T-helper 2 cell treated with Interferon-gamma antibody and Interleukin-4, amounts not matched to agents 5 μg/mL and 100 μg/mL, for 36 hours (primary cell): ENCODE measurements around the gene IMPDH1.

Source experiments
- DNase-seq: peaks from one replicate; pipeline ENCODE4 v3.0.0; 2021; ENCODE audit warnings: low spot score
- H3K27ac Mint-ChIP-seq: one replicate; pipeline ENCODE4 v1.8.0; 2021; ENCODE audit warnings: mild to moderate bottlenecking, mixed read lengths
- H3K27me3 Mint-ChIP-seq: one replicate; pipeline ENCODE4 v1.8.0; 2021; ENCODE audit warnings: low read depth, mixed read lengths
- H3K36me3 Mint-ChIP-seq: one replicate; pipeline ENCODE4 v1.8.0; 2021; ENCODE audit warnings: low read depth, mixed read lengths
- H3K4me1 Mint-ChIP-seq: one replicate; pipeline ENCODE4 v1.8.0; 2021; ENCODE audit warnings: low read depth, mixed read lengths
- H3K4me3 Mint-ChIP-seq: one replicate; pipeline ENCODE4 v1.8.0; 2022; ENCODE audit warnings: mild to moderate bottlenecking, moderate library complexity, mixed read lengths
- H3K9me3 Mint-ChIP-seq: one replicate; pipeline ENCODE4 v1.8.0; 2021; ENCODE audit warnings: mixed read lengths

Gene IMPDH1

GRCh38 chr7:128359939-128360338, 49.8 kb downstream of the IMPDH1 start:
- Mint-ChIP-seq H3K4me3 (no peak overlapping the region), H3K4me1 (peaks cover 20% of the 10 kb centered on the region), H3K9me3 (no peaks in the 10 kb centered on the region), H3K27me3 (peaks cover 72% of the 10 kb centered on the region), H3K36me3 (no peaks in the 10 kb centered on the region), H3K27ac (no peak overlapping the region)
- DNase-seq, result no peak

GRCh38 chr7:128359336-128359735, 50.4 kb downstream of the IMPDH1 start:
- Mint-ChIP-seq H3K4me3 (no peak overlapping the region), H3K27ac (no peak overlapping the region), H3K4me1 (peaks cover 20% of the 10 kb centered on the region), H3K27me3 (peaks cover 70% of the 10 kb centered on the region), H3K9me3 (no peaks in the 10 kb centered on the region), H3K36me3 (no peaks in the 10 kb centered on the region)
- DNase-seq, result no peak

GRCh38 chr7:128358233-128358632, 51.5 kb downstream of the IMPDH1 start:
- no peak for DNase-seq
- Mint-ChIP-seq H3K9me3 (no peaks in the 10 kb centered on the region), H3K4me3 (no peak overlapping the region), H3K27me3 (peaks cover 70% of the 10 kb centered on the region), H3K27ac (no peak overlapping the region), H3K4me1 (peaks cover 20% of the 10 kb centered on the region), H3K36me3 (no peaks in the 10 kb centered on the region)

- no peak for DNase-seq
- no peak overlapping the region for H3K27ac Mint-ChIP-seq
- H3K9me3 Mint-ChIP-seq, result no peaks in the 10 kb centered on the region
- H3K4me3 Mint-ChIP-seq, result no peak overlapping the region
- peaks cover 14% of the 10 kb centered on the region for H3K4me1 Mint-ChIP-seq
- H3K27me3 Mint-ChIP-seq, result peaks cover 69% of the 10 kb centered on the region
- H3K36me3 Mint-ChIP-seq, result no peaks in the 10 kb centered on the region
Observed at GRCh38 chr7:128357217-128357613, 52.6 kb downstream of the IMPDH1 start.

- Mint-ChIP-seq H3K4me3 (no peak overlapping the region), H3K27me3 (peaks cover 63% of the 10 kb centered on the region)
- DNase-seq, result no peak
Observed at GRCh38 chr7:128356546-128357216, 53.1 kb downstream of the IMPDH1 start.

GRCh38 chr7:128353610-128354009, 56.2 kb downstream of the IMPDH1 start:
- Mint-ChIP-seq H3K27me3 (peaks cover 64% of the 10 kb centered on the region), H3K36me3 (no peaks in the 10 kb centered on the region), H3K4me3 (peak overlapping the region; percentile 27), H3K27ac (no peak overlapping the region), H3K4me1 (peaks cover 4% of the 10 kb centered on the region), H3K9me3 (no peaks in the 10 kb centered on the region)
- DNase-seq, result no peak

More at GRCh38 chr7:128356546-128357216, 53.1 kb downstream of the IMPDH1 start:
- no peaks in the 10 kb centered on the region for H3K36me3 Mint-ChIP-seq
- no peaks in the 10 kb centered on the region for H3K9me3 Mint-ChIP-seq
- no peak overlapping the region for H3K27ac Mint-ChIP-seq
- peaks cover 9% of the 10 kb centered on the region for H3K4me1 Mint-ChIP-seq

- H3K9me3 Mint-ChIP-seq, result no peaks in the 10 kb centered on the region
- peak overlapping the region; percentile 27 for H3K4me3 Mint-ChIP-seq
- H3K27me3 Mint-ChIP-seq, result peaks cover 62% of the 10 kb centered on the region
- H3K27ac Mint-ChIP-seq, result no peak overlapping the region
- H3K36me3 Mint-ChIP-seq, result no peaks in the 10 kb centered on the region
- H3K4me1 Mint-ChIP-seq, result peaks cover 4% of the 10 kb centered on the region
- DNase-seq, result no peak
Observed at GRCh38 chr7:128353189-128353588, 56.6 kb downstream of the IMPDH1 start.

- DNase-seq, result no peak
Observed at GRCh38 chr7:128352636-128353035, 57.1 kb downstream of the IMPDH1 start.

GRCh38 chr7:128352153-128352537, 57.6 kb downstream of the IMPDH1 start:
- DNase-seq, result peak; percentile 30
- peaks cover 7% of the 10 kb centered on the region for H3K4me1 Mint-ChIP-seq
- no peak overlapping the region for H3K4me3 Mint-ChIP-seq
- H3K9me3 Mint-ChIP-seq, result no peaks in the 10 kb centered on the region
- H3K36me3 Mint-ChIP-seq, result no peaks in the 10 kb centered on the region
- peaks cover 60% of the 10 kb centered on the region for H3K27me3 Mint-ChIP-seq
- H3K27ac Mint-ChIP-seq, result no peak overlapping the region

More at GRCh38 chr7:128352636-128353035, 57.1 kb downstream of the IMPDH1 start:
- no peaks in the 10 kb centered on the region for H3K9me3 Mint-ChIP-seq
- H3K36me3 Mint-ChIP-seq, result no peaks in the 10 kb centered on the region
- H3K27ac Mint-ChIP-seq, result no peak overlapping the region
- H3K4me1 Mint-ChIP-seq, result peaks cover 5% of the 10 kb centered on the region
- peaks cover 61% of the 10 kb centered on the region for H3K27me3 Mint-ChIP-seq
- H3K4me3 Mint-ChIP-seq, result peak overlapping the region; percentile 24

GRCh38 chr7:128351296-128352152, 58.3 kb downstream of the IMPDH1 start:
- H3K4me3 Mint-ChIP-seq, result no peak overlapping the region
- no peaks in the 10 kb centered on the region for H3K9me3 Mint-ChIP-seq
- H3K27ac Mint-ChIP-seq, result no peak overlapping the region
- no peaks in the 10 kb centered on the region for H3K36me3 Mint-ChIP-seq
- no peak for DNase-seq
- H3K4me1 Mint-ChIP-seq, result peaks cover 7% of the 10 kb centered on the region
- H3K27me3 Mint-ChIP-seq, result peaks cover 58% of the 10 kb centered on the region

GRCh38 chr7:128350708-128351295, 59.0 kb downstream of the IMPDH1 start:
- H3K4me3 Mint-ChIP-seq, result peak overlapping the region; percentile 7

GRCh38 chr7:128349466-128349825, 60.3 kb downstream of the IMPDH1 start:
- no peak overlapping the region for H3K4me3 Mint-ChIP-seq
- peaks cover 3% of the 10 kb centered on the region for H3K4me1 Mint-ChIP-seq
- H3K9me3 Mint-ChIP-seq, result no peaks in the 10 kb centered on the region
- peaks cover 50% of the 10 kb centered on the region for H3K27me3 Mint-ChIP-seq
- H3K27ac Mint-ChIP-seq, result no peak overlapping the region
- no peak for DNase-seq
- H3K36me3 Mint-ChIP-seq, result no peaks in the 10 kb centered on the region

More at GRCh38 chr7:128350708-128351295, 59.0 kb downstream of the IMPDH1 start:
- Mint-ChIP-seq H3K36me3 (no peaks in the 10 kb centered on the region), H3K27me3 (peaks cover 57% of the 10 kb centered on the region), H3K4me1 (peaks cover 6% of the 10 kb centered on the region), H3K27ac (no peak overlapping the region), H3K9me3 (no peaks in the 10 kb centered on the region)
- no peak for DNase-seq

GRCh38 chr7:128347647-128348097, 62.1 kb downstream of the IMPDH1 start:
- H3K9me3 Mint-ChIP-seq, result no peaks in the 10 kb centered on the region
- no peak overlapping the region for H3K4me3 Mint-ChIP-seq
- H3K36me3 Mint-ChIP-seq, result no peaks in the 10 kb centered on the region
- H3K27ac Mint-ChIP-seq, result no peak overlapping the region
- peak; percentile 41 for DNase-seq
- peaks cover 32% of the 10 kb centered on the region for H3K27me3 Mint-ChIP-seq
- H3K4me1 Mint-ChIP-seq, result peaks cover 10% of the 10 kb centered on the region

GRCh38 chr7:128344431-128344774, 65.4 kb downstream of the IMPDH1 start:
- Mint-ChIP-seq H3K4me3 (peak overlapping the region; percentile 55), H3K27ac (no peak overlapping the region), H3K36me3 (peaks cover 5% of the 10 kb centered on the region), H3K4me1 (peaks cover 20% of the 10 kb centered on the region), H3K27me3 (peaks cover 15% of the 10 kb centered on the region), H3K9me3 (no peaks in the 10 kb centered on the region)
- DNase-seq, result no peak
